ENCODE results near the gene TLL1.

Gene TLL1

DNA sequence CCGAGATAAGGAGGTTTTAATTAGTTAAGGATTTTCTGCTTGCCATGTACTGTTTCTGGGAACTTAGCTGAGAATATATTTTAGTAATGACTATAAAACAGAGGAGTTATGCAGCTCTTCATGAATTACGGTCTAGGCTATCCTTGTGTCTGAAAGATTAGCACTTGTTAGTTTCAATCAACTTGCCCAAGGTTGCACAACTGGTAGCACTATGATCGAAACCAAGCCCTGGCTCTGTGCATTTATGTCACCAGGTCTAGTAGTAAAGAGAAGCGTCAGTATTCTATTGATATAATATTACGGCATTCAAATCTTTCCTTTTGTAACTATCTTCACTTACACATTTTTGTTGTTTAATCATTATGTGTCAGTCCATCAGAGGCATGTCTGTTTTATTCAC, 176.0 kb downstream of the TLL1 start:
- Histone ChIP-seq H3K9me3 (ENCODE audit: control insufficient read depth, insufficient read depth, low read length) (no peaks in the 10 kb centered on the region), H3K27ac (ENCODE audit: low read depth, low read length) (no peak overlapping the region), H3K9ac (ENCODE audit: low read depth, low read length) (no peak overlapping the region), H3K36me3 (ENCODE audit: control insufficient read depth, insufficient read depth, low read length) (no peaks in the 10 kb centered on the region), H3K27me3 (ENCODE audit: control insufficient read depth, insufficient read depth, low read length) (no peaks in the 10 kb centered on the region), H3K4me1 (ENCODE audit: control insufficient read depth, insufficient read depth, low read length) (no peaks in the 10 kb centered on the region), H3K4me3 (ENCODE audit: low read depth, low read length) (no peak overlapping the region)

GRCh38 chr4:166064721-166065120, 191.7 kb downstream of the TLL1 start:
- Histone ChIP-seq H3K27ac (ENCODE audit: low read depth, low read length) (no peak overlapping the region), H3K27me3 (ENCODE audit: control insufficient read depth, insufficient read depth, low read length) (no peaks in the 10 kb centered on the region), H3K4me3 (ENCODE audit: low read depth, low read length) (no peak overlapping the region), H3K36me3 (ENCODE audit: control insufficient read depth, insufficient read depth, low read length) (no peaks in the 10 kb centered on the region), H3K4me1 (ENCODE audit: control insufficient read depth, insufficient read depth, low read length) (no peaks in the 10 kb centered on the region), H3K9ac (ENCODE audit: low read depth, low read length) (no peak overlapping the region), H3K9me3 (ENCODE audit: control insufficient read depth, insufficient read depth, low read length) (no peaks in the 10 kb centered on the region)

- H3K4me3 ChIP-seq (ENCODE audit: low read depth, low read length) = no peak overlapping the region
- H3K27ac ChIP-seq (ENCODE audit: low read depth, low read length) = no peak overlapping the region
- no peaks in the 10 kb centered on the region for H3K4me1 ChIP-seq (ENCODE audit: control insufficient read depth, insufficient read depth, low read length)
- no peak overlapping the region for H3K9ac ChIP-seq (ENCODE audit: low read depth, low read length)
- H3K36me3 ChIP-seq (ENCODE audit: control insufficient read depth, insufficient read depth, low read length) = no peaks in the 10 kb centered on the region
- no peaks in the 10 kb centered on the region for H3K27me3 ChIP-seq (ENCODE audit: control insufficient read depth, insufficient read depth, low read length)
- H3K9me3 ChIP-seq (ENCODE audit: control insufficient read depth, insufficient read depth, low read length) = no peaks in the 10 kb centered on the region
Measured at GRCh38 chr4:166065324-166065723, 192.3 kb downstream of the TLL1 start.

DNA sequence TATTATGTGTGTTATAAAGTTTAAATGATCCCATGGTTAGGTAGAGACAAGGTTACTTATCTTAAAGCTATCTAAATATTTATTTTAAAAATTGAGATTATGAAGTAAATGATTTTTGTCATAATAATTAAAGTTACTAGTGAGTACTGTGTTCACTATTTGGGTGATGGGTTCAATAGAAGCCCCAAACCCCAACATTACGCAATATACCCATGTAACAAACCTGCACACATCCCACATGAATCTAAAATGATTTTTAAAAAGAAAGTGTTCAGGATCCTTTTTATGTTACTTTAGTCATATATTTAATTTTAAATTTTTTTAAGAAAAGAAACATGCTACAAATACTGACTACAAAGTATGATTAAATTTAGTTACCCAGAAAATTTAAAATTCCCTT, 193.9 kb downstream of the TLL1 start:
- Histone ChIP-seq H3K4me3 (ENCODE audit: low read depth, low read length) (no peak overlapping the region), H3K4me1 (ENCODE audit: control insufficient read depth, insufficient read depth, low read length) (no peaks in the 10 kb centered on the region), H3K36me3 (ENCODE audit: control insufficient read depth, insufficient read depth, low read length) (no peaks in the 10 kb centered on the region), H3K27me3 (ENCODE audit: control insufficient read depth, insufficient read depth, low read length) (no peaks in the 10 kb centered on the region), H3K9ac (ENCODE audit: low read depth, low read length) (no peak overlapping the region), H3K27ac (ENCODE audit: low read depth, low read length) (no peak overlapping the region), H3K9me3 (ENCODE audit: control insufficient read depth, insufficient read depth, low read length) (no peaks in the 10 kb centered on the region)

- no peak overlapping the region for H3K4me3 ChIP-seq (ENCODE audit: low read depth, low read length)
- H3K27me3 ChIP-seq (ENCODE audit: control insufficient read depth, insufficient read depth, low read length) = no peaks in the 10 kb centered on the region
- H3K27ac ChIP-seq (ENCODE audit: low read depth, low read length) = no peak overlapping the region
- H3K9ac ChIP-seq (ENCODE audit: low read depth, low read length) = no peak overlapping the region
- H3K4me1 ChIP-seq (ENCODE audit: control insufficient read depth, insufficient read depth, low read length) = no peaks in the 10 kb centered on the region
- no peaks in the 10 kb centered on the region for H3K36me3 ChIP-seq (ENCODE audit: control insufficient read depth, insufficient read depth, low read length)
- no peaks in the 10 kb centered on the region for H3K9me3 ChIP-seq (ENCODE audit: control insufficient read depth, insufficient read depth, low read length)
Measured at GRCh38 chr4:166067915-166068314, 194.9 kb downstream of the TLL1 start.

GRCh38 chr4:166073783-166074182, 200.7 kb downstream of the TLL1 start:
- H3K27ac ChIP-seq (ENCODE audit: low read depth, low read length) = no peak overlapping the region

DNA sequence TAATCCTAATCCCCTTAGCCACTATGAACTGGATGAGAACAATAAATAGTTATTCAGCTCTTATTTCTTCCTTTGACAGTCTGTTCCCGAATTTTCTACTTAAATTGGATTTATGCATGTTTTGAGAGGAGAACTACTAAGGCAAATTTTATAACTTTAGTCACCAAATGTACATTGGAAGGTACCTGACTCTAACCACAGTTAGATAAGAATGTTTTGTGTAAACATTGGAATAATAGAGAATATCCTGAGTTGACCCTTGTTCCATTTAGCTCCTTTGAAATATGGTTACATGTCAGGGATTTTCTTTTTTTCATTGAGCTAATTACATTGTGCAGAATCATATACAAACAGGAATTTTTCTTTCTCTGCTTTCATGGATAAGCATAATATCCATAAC, 202.6 kb downstream of the TLL1 start:
- H3K9ac ChIP-seq (ENCODE audit: low read depth, low read length) = no peak overlapping the region

More at GRCh38 chr4:166073783-166074182, 200.7 kb downstream of the TLL1 start:
- Histone ChIP-seq H3K4me1 (ENCODE audit: control insufficient read depth, insufficient read depth, low read length) (no peaks in the 10 kb centered on the region), H3K4me3 (ENCODE audit: low read depth, low read length) (no peak overlapping the region), H3K36me3 (ENCODE audit: control insufficient read depth, insufficient read depth, low read length) (no peaks in the 10 kb centered on the region), H3K27me3 (ENCODE audit: control insufficient read depth, insufficient read depth, low read length) (no peaks in the 10 kb centered on the region), H3K9ac (ENCODE audit: low read depth, low read length) (no peak overlapping the region), H3K9me3 (ENCODE audit: control insufficient read depth, insufficient read depth, low read length) (no peaks in the 10 kb centered on the region)

GRCh38 chr4:166077782-166078181, 204.7 kb downstream of the TLL1 start:
- H3K9ac ChIP-seq (ENCODE audit: low read depth, low read length) = no peak overlapping the region

More for the DNA sequence above, 202.6 kb downstream of the TLL1 start:
- Histone ChIP-seq H3K4me3 (ENCODE audit: low read depth, low read length) (no peak overlapping the region), H3K27me3 (ENCODE audit: control insufficient read depth, insufficient read depth, low read length) (no peaks in the 10 kb centered on the region), H3K27ac (ENCODE audit: low read depth, low read length) (no peak overlapping the region), H3K9me3 (ENCODE audit: control insufficient read depth, insufficient read depth, low read length) (no peaks in the 10 kb centered on the region), H3K4me1 (ENCODE audit: control insufficient read depth, insufficient read depth, low read length) (no peaks in the 10 kb centered on the region), H3K36me3 (ENCODE audit: control insufficient read depth, insufficient read depth, low read length) (no peaks in the 10 kb centered on the region)

DNA sequence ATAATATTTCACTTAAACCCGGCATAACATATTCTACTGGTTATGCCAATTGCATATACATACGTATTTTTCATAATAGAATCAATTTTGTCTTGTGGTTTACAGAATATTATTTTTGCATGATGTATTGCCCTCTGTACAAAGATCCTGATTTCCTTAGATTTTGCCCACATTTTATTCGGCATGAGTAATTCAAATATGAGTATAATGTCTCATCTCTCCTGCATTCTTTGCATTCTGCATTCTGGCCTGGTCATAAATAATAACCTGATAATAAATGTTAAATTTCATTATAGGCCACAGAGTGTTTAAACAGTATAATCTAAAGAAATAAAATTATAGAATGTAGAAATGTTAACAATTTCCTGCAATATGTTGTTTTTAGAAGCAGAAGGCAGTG, 205.3 kb downstream of the TLL1 start:
- Histone ChIP-seq H3K27ac (ENCODE audit: low read depth, low read length) (no peak overlapping the region), H3K4me3 (ENCODE audit: low read depth, low read length) (no peak overlapping the region), H3K36me3 (ENCODE audit: control insufficient read depth, insufficient read depth, low read length) (no peaks in the 10 kb centered on the region), H3K9ac (ENCODE audit: low read depth, low read length) (no peak overlapping the region), H3K27me3 (ENCODE audit: control insufficient read depth, insufficient read depth, low read length) (no peaks in the 10 kb centered on the region), H3K9me3 (ENCODE audit: control insufficient read depth, insufficient read depth, low read length) (no peaks in the 10 kb centered on the region), H3K4me1 (ENCODE audit: control insufficient read depth, insufficient read depth, low read length) (no peaks in the 10 kb centered on the region)

More at GRCh38 chr4:166077782-166078181, 204.7 kb downstream of the TLL1 start:
- no peaks in the 10 kb centered on the region for H3K9me3 ChIP-seq (ENCODE audit: control insufficient read depth, insufficient read depth, low read length)
- no peaks in the 10 kb centered on the region for H3K4me1 ChIP-seq (ENCODE audit: control insufficient read depth, insufficient read depth, low read length)
- no peak overlapping the region for H3K27ac ChIP-seq (ENCODE audit: low read depth, low read length)
- H3K4me3 ChIP-seq (ENCODE audit: low read depth, low read length) = no peak overlapping the region
- H3K27me3 ChIP-seq (ENCODE audit: control insufficient read depth, insufficient read depth, low read length) = no peaks in the 10 kb centered on the region
- no peaks in the 10 kb centered on the region for H3K36me3 ChIP-seq (ENCODE audit: control insufficient read depth, insufficient read depth, low read length)

GRCh38 chr4:166078955-166079354, 205.9 kb downstream of the TLL1 start:
- Histone ChIP-seq H3K4me1 (ENCODE audit: control insufficient read depth, insufficient read depth, low read length) (no peaks in the 10 kb centered on the region), H3K27ac (ENCODE audit: low read depth, low read length) (no peak overlapping the region), H3K9me3 (ENCODE audit: control insufficient read depth, insufficient read depth, low read length) (no peaks in the 10 kb centered on the region), H3K9ac (ENCODE audit: low read depth, low read length) (no peak overlapping the region), H3K27me3 (ENCODE audit: control insufficient read depth, insufficient read depth, low read length) (no peaks in the 10 kb centered on the region), H3K36me3 (ENCODE audit: control insufficient read depth, insufficient read depth, low read length) (no peaks in the 10 kb centered on the region), H3K4me3 (ENCODE audit: low read depth, low read length) (no peak overlapping the region)

DNA sequence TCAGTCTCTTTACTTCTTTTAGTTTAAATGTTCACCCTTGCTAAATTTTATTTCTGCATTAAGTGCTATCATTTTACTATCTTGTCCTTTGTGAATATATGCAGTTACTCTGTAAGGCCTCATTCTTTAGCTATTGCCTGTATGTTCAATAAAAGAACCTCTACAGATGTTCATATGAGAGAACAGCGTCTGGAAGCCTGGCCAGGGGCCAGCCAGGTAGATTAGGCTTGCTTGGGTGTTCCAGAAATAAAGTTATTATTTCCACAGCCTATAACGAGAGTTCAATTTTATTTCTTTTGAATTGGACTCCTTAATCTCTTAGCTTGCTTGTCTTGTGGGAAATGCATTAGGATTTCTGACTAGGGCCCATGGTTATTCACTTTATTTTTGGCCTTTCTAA, 214.5 kb downstream of the TLL1 start:
- no peaks in the 10 kb centered on the region for H3K9me3 ChIP-seq (ENCODE audit: control insufficient read depth, insufficient read depth, low read length)
- H3K27me3 ChIP-seq (ENCODE audit: control insufficient read depth, insufficient read depth, low read length) = no peaks in the 10 kb centered on the region
- no peak overlapping the region for H3K9ac ChIP-seq (ENCODE audit: low read depth, low read length)
- H3K4me3 ChIP-seq (ENCODE audit: low read depth, low read length) = no peak overlapping the region
- no peaks in the 10 kb centered on the region for H3K36me3 ChIP-seq (ENCODE audit: control insufficient read depth, insufficient read depth, low read length)
- H3K4me1 ChIP-seq (ENCODE audit: control insufficient read depth, insufficient read depth, low read length) = peaks cover 3% of the 10 kb centered on the region; the same call in 1 of the 2 replicates
- no peak overlapping the region for H3K27ac ChIP-seq (ENCODE audit: low read depth, low read length)

DNA sequence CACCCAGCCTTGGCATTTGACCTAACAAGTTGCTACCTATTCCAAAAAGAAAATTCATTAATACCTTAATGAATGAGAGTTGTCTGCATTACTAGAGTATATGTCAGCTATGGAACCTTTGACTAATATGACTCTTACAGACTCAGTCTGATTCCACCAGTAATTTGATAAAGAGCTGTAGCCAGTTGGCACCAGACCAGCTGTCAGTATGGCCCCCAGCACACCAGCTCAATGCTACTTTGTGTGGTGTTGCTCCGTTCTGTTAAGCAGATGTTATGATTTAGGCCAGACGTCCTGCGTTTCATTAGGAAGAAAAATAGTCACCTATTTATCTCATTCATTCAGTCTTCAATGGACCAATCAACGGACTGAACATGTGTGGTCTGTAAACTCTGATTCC, 215.5 kb downstream of the TLL1 start:
- H3K4me3 ChIP-seq (ENCODE audit: low read depth, low read length) = no peak overlapping the region
- H3K9ac ChIP-seq (ENCODE audit: low read depth, low read length) = no peak overlapping the region
- H3K27ac ChIP-seq (ENCODE audit: low read depth, low read length) = no peak overlapping the region
- H3K4me1 ChIP-seq (ENCODE audit: control insufficient read depth, insufficient read depth, low read length) = peaks cover 3% of the 10 kb centered on the region; the same call in 1 of the 2 replicates
- H3K36me3 ChIP-seq (ENCODE audit: control insufficient read depth, insufficient read depth, low read length) = no peaks in the 10 kb centered on the region
- no peaks in the 10 kb centered on the region for H3K9me3 ChIP-seq (ENCODE audit: control insufficient read depth, insufficient read depth, low read length)
- H3K27me3 ChIP-seq (ENCODE audit: control insufficient read depth, insufficient read depth, low read length) = no peaks in the 10 kb centered on the region
